ENCODE measurements around the gene APEH.

APEH gene

DNA sequence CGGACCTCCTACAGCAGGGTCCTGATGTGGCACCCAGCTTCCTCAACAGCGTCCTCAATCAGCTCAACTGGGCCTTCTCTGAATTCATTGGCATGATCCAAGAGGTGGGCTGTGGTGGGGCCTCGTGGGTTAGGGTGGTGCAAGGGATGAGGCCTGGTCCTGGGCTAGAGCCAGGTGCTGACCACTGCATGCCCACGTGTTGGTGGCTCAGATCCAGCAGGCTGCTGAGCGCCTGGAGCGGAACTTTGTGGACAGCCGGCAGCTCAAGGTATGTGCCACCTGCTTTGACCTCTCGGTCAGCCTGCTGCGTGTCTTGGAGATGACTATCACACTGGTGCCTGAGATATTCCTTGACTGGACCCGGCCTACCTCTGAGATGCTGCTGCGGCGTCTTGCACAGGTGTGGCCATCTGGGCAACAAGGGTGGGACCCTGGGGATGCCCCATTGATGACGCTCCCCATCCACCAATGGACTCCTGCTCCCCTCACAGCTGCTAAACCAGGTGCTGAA is 41.5 kb downstream of the APEH start:
- DNase-seq, result no peak

DNA sequence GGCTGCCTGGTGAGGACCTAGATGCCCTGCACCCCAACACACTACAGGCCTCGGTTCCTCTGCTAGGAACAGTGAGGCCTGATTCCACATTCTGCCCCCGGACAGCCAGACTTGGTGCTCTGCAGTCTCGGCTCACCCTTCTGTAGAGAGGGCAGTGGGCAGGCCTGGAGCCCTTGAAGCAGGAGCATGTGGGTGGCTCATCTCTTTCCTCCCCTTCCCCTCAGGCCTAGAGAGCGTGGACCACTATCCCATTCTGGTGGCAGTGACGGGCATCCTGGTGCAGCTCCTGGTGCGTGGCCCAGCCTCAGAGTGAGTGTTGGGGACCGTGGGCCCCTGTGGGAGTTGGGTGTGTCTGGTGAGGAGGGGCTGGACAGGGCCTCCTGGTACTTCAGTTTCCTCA is 42.0 kb downstream of the APEH start:
- DNase-seq, result no peak

DNA sequence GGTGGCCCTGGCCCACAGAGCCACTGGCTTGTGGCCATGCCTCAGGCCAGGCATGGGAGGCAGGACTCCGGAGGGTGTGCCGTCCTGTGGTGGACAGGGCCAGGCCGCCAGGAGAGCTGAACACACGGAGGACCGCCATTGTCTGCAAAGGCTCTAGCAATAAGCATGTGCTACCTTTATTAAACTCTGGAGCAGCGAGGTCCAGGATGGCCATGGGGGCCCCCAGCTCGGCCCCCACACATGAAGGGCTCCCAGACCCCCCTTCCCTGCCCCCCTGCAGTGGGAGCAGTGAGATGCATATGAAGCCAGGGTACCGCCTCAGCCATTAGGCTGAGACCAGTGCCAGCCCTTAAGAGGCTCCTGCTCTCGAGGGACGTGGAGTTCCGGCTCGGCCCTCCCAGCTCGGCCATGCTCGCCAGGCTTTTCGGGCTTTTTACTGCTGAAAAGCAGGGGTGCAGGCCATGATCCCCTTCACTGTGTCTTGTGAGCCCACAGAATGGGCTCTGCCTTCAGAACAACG is 42.6 kb downstream of the APEH start:
- DNase-seq, result no peak

DNA sequence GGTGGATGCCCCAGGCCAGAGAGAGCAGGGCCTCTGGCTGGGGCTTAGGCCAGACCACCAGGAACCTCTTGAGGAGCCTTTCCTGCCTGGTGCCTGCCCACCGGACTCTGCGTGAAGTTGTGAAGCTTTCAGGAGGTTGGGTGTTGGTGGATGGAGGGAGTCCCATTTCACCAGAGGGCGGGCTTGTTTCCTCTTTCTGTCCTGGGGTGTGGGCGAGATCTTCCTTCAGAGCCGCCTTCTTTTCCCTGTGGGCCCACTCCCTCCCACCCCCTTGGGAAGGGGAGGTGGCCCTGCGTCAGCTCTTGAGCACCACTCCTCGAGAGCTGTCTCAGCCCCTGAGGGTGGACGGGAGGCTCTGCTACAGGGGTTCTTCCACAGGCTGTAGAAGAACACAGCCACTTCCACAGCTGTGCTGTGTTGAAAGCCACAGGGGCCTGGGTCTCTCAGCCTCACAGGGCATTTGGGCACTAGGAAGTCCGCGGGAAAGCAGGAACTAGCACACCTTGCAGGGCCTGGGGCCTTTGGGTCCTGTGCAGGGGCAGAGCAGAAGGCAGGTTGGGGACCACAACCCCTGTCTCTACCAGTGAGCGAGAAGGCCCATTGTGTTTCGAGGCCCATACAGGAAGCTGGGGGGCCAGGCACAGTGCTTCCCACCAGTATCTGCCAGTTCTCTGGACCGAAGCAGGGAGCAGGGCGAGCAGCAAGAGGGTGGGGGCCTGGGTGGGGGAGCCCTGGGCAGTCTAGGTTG is 43.2 kb downstream of the APEH start:
- DNase-seq, result no peak

DNA sequence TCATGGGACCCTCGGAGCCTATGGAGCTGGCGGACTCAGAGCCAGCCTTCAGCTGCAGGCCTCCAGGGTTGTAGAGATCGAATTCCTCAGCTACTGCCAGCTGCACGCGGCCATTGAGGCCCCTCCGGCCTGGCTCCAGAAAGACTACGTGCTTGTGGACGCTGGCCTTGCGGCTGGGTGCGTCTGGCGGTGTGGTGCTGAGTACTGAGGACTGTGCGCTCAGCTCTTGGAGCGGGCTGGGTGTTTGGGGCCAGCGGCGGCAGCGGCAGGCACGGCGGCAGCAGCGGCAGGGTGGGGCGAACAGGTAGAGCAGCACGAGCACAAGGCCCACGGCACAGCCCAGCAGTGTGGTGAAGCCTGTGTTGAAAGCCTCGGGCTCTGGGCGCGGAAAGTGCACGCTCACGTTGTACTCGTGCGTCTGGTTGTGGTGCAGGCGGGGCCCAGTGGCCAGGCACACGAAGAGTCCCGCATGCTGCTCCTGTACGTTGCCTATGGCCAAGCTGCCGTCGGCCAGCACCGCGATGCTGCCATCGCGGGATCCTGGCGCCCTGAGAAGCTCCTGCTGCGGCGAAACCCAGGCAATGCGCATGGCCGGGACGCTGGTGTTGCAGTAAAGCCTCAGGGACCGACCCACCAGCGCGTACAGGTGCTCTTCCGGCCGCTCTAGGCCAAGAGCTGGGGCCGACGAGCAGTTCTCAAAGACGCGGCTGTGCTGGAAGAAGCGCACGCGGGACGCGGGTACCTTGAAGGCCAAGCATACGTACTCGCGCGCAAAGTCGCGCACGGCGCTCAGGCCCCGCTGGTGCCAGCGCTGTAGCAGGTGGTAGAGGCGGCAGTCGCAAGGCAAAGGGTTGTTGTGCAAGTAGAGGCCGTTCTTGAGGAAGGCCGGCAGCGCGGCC is 44.1 kb downstream of the APEH start:
- no peak for DNase-seq

DNA sequence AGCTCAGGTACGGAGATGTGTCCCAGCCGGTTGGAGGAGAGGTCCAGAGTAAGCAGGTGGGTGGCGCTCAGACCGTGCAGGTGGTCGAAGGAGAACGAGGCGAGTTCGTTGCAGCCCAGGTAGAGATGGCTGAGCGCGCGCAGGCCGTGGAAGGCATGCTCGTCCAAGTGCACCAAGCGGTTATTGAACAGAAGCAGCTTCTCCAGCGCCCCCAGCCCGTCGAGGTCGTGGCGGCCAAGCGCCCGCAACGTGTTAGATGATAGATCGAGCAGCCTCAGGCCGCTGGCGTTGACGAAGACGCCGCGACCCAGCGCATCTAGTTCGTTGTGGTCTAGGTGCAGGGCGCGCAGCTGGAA is 44.7 kb downstream of the APEH start:
- DNase-seq, result no peak

DNA sequence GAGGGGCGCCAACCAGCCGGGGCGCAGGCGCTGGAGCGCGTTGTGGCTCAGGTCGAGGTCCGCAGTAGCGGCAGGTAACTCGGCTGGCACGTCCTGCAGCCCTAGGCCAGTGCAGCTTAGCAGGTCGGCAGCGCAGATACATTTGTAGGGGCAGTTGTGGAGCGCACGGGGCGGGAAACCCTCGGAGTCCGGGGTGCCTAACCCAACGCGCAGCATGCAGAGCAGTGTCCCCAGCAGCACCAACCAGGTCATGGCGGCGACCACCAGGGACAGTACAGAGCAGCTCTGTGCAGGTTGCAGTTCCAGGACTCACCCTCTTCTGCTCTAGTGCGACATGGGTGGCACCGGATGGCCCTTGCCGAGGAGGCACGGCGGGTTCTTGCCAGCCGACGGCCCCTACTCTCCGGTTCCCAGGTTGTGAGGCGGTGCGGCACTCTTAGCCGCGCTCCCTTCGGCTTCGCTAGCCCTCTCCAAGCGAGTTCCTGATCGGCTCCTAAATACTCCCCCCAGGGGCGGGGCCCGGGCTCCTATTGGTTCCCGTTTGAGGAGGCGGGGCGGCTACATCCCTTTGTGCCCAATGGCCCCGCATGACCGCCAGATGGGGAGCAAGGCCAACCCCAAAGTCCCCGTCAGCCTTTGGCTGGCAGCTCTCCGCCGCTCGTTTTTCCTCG is 45.2 kb downstream of the APEH start, which contains the start of gene AMIGO3:
TSS of gene AMIGO3 (minus strand) at position 471 of the 671 bp plus-strand sequence. CDS start at position 252, 219 bp downstream.
- DNase-seq, result peak; percentile 88 to 89

DNA sequence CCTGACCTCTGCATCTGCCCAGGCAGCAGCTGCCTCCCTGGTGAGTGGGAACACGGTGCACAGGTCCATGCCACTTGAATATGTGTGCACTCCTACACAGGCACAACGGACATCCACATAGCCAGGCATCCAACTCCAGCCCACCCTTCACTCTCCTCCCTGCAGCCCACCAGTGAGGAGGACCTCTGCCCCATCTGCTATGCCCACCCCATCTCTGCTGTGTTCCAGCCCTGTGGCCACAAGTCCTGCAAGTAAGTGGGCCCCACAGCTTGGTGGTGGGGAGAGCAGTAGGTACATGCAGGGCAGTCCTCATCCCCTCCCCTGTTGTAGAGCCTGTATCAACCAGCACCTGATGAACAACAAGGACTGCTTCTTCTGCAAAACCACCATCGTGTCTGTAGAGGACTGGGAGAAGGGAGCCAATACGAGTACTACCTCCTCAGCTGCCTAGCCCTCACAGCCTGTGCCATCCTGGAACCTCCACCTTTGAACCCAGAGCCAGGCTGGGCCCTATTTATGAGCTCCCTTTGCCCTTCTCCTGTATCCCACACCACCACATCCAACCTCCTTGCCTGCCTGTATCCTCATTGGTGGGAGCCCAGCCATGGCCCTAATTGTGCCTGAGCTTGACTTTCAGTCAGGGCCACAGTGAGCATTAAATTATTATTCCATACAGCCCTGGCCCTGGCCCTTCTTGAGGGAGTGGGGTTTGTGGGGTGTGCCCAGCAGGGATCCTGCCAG is 46.9 kb downstream of the APEH start:
- no peak for DNase-seq

DNA sequence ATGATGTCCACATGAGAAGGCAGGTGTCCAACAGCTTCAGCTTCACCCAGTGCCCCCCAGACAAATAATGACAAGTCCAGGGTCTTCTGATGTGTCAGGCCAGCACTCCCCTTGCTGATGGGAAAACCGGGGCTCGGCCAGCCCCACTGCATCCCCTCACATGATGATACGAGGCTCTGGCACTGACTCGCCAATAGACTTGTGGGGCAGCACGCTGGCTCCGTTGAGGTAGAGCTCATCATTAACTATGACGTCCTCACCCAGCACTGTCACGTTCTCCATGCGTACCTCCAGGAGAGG is 47.4 kb downstream of the APEH start:
- no peak for DNase-seq

DNA sequence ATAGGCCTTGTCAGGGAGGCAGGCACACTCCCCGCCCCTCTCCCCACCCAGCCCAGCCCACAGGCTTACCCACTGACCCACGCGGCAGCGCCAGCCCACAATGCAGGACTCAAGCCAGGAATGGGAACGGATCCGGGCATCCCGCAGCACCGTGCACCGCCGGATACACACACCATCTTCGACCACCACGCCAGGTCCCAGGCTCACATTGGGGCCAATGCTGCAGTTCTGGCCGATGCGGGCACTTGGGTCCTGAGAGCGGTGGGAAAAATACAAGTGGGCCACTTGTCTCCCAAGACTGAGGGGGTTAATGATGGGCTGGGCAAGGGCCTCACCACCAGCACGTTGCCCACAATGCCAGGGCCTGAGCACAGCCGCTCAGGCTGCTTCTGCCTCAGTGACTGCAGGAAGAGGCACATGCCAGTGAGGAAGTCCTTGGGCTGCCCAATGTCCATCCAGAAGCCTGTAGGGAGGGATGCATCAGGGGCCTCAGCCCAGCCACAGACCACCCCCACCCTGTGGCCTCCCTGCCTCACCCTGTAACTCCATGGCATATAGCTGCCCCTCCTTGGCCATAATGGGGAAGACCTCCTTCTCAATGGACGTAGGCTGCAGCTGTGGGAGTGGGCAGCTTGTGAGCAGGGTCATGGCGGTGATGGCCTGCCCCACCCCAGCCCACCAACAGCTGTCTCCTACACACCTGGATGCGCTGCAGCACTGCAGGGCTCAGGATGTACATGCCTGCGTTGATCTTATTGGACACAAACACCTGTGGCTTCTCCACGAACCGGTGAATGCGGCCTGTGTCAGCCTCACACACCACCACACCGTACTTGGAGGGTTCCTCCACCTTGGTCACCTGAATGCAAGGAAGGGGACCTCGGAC is 48.0 kb downstream of the APEH start:
- no peak for DNase-seq

DNA sequence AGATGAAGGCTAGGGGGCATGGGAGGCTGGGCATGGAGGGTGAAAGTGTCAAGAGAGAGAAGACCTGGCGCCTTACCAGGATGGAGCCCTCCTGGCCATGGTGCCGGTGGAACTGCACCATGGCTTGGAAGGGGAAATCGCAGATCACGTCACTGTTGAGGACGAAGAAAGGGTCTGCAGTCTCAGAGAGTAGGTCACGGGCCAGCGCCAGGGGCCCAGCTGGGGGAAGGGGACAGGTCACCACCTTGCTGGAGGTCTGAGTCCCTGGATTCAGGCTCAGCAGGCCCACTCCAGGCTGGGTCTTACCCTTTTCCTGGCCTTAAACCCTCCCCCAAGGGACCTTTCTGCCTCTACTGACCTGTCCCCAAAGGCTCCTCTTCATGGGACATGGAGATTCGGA is 48.7 kb downstream of the APEH start:
- no peak for DNase-seq

DNA sequence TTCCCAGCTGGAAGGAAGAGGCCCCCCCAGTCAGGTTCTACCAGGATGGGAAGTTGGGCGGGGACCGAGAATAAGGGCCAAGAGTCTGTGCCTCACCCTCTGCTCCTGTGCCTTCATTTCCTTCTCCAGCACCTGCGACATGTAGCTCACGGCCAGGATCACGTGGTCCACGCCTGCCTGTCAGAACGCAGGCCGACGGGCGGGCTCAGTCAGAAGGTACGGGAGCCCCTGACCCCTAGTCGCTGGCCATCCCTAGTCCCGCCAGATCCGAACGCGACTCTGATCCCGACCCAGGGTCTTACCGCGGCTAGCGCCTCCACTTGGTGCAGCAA is 49.1 kb downstream of the APEH start:
- peak; percentile 23 to 49 for DNase-seq

DNA sequence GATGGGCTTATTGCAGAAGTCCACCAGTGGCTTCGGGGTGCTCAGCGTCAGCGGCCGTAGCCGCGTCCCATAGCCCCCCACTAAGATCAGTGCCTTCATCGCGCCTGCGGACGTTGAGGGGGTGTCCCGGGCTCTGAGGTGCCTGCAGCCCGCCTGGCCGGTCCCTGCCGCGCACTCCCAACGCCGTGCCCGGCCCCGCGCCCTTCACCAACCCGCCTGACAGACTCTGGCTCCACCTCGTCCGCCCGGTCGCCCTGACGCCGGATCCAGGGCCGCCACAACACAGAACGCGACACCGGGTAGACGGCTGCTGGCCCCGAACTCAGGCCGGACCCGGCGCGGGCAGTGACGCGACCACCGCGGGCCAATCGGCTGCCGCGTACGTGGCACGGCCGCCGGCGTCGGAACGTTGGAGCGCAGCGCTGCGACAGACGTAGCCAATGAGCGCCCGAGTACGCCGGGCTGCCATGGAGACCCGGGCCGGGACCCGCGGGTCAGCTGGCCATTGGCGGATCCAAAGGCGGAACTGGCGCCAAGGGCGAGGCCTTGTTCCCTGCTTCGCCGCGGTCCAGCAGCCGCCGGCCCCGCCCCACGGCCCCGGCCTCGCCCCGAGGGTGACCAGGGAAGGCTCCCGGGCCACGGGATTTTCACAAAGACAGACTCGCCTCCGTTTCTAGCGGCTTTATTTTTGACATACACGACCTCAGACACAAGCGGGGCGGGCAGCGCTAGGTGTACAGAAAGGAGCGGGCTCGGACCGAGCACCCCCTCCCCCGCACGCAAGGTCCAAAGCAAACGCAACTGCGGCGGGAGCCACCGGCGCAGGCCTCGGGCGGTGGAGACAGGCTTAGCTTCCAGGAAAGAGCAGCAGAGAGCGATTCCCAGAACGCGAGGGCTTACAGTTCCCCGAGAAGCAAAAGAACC is 49.7 kb downstream of the APEH start, which contains the start of gene GMPPB:
TSS of gene GMPPB (minus strand) at position 324 of the 924 bp plus-strand sequence. CDS start at position 99, 225 bp downstream.
- DNase-seq, result peak; percentile 90 to 97

DNA sequence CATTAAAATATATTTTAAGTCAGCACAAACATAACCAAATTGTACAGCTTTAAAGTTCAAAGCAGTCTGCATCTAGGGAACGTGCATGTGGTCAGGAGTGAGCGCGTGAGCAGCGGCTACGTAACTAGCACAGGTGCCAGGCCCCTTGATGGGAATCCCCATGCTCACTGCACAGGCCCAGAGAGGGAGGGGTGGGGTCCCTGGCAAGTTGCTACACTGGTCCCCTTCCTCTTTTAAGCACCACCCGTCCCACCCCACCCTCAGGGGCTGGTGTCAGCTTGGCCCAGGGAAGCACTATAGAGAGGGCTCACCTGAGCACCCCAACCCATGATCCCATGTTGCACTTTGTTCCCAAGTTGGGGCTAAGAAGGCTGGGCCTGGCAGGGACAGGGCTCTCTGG is 50.4 kb downstream of the APEH start:
- DNase-seq, result no peak

DNA sequence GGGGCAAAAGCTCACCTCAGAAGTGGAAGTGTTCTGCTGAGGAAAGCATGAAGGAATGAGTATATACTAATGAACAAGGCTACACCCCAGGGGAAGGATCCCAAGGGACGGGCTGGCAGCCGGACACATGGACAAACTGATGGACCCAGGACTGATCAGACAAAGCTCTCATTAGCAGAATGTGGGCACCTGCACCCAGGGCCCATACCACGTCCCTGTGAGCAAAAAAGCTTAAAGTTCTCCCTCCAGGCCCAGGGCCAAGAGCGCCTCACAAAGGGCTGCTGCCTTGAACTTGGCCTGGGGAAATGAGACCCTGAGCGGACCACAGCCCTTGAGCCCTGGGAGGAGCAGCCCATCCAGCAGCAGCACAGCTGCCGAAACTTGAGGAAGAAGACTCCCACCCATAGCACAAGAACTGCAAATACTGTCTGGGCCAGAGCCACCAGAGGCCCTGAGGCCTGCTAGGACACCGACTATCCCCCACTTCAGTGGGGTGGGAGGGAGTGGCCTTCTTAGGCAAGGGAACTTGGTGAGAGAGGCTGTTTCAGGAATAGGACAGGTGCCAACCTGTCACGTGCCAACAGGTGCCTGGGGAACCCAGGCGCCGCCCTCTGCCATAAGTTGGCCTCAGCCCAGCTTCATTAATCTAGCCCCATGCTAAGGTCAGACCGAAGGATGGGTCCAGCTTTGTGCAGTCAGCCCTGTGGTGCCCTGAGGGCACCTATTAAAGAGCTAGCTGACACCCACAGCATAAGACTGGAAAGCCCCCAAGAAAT is 51.9 kb downstream of the APEH start:
- DNase-seq, result no peak

DNA sequence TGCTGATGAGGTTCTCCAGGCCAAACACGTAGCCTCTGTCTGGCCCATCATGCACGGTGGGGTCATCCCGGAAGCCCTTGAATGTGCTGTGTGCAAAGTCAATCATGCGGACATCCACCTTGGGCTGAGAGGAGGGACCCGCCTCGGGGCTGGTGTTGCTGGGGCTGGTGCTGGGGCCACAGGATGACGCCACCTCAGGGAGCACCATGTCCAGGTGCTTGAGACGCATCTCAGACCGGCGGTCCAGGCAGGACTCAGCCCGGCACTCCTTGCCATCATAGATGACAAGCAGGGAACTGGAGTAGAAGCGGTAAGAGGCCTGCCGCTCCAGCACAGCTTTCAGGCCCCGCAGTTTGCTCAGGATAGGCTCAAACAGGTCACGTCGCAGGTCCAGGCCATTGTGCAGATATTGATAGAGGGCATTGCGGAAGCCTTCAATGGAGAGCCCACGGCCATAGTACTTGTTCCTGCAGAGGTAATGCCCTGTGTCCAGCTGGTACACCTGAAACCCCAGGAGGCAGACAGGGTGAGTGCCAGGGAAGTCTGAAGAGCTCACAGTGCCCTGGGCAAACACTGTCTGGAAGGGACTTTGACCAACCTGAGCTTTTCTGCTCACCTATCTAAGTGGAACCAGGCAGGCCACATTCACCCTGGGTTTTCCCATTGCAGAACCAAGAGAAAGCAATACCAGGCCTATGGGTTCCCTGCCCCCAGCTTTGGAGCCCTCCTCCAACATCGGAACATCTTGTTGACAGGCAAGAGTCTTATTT is 53.2 kb downstream of the APEH start:
- no peak for DNase-seq

DNA sequence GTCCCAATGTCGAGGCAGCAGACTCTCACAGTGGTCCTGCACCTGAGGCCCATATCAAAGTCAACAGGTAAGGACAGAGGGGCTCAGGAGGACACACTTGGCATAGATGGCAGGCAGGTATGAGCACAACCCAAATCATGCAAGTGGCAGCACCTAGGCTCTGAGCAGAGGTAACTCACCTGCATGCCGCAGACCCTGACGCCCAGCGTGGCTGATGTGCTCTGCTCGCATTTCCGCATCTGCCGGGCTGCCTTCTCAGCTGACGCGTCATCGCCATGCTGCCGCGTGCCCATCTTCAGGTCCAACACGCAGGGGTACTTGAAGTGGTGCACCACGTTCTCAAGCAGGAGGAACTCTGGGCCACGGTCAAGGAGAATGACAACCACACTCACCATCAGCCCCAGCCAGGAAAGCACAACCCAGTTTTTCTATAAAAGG is 53.8 kb downstream of the APEH start:
- DNase-seq, result no peak

DNA sequence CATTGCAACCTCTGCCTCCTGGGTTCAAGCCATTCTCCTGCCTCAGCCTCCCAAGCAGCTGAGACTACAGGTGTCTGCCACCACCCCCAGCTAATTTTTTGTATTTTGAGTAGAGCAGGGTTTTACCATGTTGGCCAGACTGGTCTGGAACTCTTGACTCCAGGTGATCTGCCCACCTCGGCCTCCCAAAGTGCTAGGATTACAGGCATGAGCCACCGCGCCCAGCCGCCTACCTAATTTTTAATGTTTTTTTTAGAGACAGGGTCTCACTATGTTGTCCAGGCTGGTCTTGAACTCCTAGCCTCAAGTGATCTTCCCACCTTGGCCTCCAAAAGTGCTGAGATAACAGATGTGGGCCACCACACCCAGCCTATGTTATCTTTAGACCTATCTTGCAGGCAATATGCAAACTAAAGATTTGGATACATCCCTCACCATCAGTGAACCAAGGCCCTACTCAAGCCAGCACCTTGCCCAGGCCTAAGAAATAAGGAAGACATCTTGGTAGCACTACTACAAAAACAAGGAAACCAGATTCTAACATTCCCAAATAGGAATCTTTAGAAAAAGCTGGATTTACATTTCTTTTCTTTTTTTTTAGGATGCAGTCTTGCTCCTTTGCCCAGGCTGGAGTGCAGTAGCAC is 55.9 kb downstream of the APEH start:
- DNase-seq, result no peak

Data from SHP77 (cell line).